GM18951 (cell line): ENCODE measurements around the gene CYP24A1.

ENCODE experiments used
- POLR2A ChIP-seq: IDR thresholded peaks from 4 replicates; pipeline ENCODE4 v1.6.1; 2011; ENCODE audit warnings: mild to moderate bottlenecking; ENCODE audit not compliant: insufficient read length, insufficient read depth; ENCODE audit errors: extremely low read depth
- in situ Hi-C: fragments of 300-500 bp; cut with MboI; formaldehyde crosslinking; loops from one replicate; pipeline ENCODE4 v1.12.0; 2022; ENCODE audit warnings: low sequenced_read_pairs, mixed read lengths, inconsistent platforms; ENCODE audit not compliant: unreplicated experiment

Gene CYP24A1

DNA sequence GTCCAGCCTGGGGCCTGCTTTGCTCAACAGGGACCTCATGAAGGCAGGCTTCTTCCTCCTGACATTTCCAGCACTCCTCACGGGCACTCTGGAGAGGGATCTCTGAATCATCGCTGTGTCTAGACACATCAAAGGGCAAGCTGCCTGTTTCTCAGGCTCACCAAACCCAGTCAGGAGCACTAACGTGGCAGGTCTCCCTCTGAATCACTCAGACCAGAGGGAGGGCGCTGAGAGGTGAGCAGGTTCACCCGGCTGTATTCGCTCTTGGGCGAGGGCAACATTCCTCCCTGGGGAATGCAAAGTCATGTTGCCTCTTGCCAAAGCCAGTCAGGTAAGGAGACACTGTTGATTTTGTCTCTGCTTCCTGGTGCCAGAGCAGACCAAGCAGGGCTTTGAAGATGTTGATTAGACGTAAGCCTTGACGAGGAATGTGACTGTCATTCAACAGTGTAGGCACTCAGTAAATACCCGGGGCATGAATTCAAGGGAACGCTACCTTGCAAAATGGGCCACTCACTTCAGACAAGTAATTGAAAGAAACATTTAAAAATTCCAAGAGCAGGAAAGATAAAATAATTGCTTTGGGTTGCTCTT lies 50.1 kb downstream of the CYP24A1 start:
- in situ Hi-C loops = no loop called here
- no peak for TF ChIP-seq POLR2A

DNA sequence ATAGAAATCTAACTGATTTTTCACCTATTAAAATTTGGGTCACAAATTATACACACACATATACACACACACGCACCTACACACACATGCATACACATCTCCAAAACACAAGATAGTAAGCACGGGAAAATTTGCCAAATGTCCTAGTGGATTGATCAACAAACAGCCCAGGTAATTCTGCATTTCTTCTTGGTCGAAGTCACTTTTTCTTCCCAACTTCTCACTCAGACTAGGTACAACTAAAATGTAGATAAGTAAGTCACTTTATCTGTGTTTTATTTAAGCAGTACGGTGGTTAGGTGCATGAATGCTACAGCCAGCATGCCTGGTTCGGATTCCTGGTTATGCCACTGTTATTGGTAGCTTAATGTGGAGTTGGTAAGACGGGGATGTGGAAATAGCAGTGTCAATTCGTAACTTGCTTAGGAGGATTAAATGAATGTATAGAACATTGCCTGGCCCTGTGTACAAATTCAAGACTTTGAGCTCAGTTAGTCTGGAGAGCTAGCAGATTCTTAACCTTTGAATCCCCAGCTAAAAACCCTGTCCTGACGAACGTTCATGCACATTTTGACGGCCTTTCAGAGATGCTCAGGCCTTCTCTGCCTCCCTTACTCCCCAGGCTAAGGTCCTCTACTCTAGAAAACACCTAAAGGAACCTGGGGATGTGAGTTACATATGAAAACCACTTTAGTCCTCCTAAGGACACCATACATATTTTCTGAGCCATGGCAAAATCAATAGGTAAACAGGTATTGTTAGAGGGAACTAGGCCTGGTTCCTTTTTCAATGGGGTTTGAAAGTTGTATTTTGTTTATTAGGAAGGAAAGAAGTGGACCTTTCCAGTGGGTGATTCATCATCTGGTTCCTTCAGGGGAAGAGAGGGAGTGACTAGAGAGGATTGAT lies 50.9 kb downstream of the CYP24A1 start:
- no peak for TF ChIP-seq POLR2A
- in situ Hi-C loops = no loop called here

DNA sequence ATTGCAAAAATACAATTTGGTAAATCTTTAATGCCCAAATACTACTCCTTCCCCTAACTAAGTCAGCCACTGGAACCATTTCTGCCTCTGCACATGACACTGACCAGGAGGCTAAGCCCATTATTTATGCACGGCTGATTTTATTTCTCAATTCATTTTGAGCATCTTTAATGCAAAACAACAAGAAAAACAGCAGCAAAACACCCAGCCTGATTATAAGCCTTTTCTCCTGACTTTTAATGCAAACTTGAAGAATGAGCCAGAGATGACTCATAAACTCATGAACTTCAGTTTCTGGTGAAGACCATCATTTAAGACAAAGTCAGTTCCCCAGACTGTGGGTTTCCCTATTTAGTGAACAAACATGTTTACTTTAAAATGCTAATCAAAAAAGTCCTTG lies 51.6 kb downstream of the CYP24A1 start:
- no peak for TF ChIP-seq POLR2A
- in situ Hi-C loops = no loop called here

DNA sequence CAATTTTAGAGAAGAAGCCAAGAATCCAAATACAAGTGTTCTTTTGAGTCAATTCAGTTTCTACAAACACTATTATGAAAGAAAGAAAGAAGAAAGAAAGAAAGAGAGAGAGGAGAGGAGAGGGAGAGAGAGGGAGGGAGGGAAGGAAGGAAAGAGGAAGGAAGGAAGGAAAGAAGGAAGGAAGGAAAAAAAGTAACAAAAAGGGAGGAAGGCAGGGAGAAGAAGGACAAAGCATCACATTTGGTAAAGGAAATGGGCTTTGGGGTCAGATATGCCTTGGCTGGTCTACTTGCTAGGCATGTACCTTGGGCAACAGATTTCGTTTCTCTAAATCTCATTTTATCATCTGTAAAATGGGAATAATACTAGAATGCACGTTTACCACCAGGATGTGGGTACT lies 54.0 kb downstream of the CYP24A1 start:
- TF ChIP-seq POLR2A = no peak
- in situ Hi-C loops = no loop called here

DNA sequence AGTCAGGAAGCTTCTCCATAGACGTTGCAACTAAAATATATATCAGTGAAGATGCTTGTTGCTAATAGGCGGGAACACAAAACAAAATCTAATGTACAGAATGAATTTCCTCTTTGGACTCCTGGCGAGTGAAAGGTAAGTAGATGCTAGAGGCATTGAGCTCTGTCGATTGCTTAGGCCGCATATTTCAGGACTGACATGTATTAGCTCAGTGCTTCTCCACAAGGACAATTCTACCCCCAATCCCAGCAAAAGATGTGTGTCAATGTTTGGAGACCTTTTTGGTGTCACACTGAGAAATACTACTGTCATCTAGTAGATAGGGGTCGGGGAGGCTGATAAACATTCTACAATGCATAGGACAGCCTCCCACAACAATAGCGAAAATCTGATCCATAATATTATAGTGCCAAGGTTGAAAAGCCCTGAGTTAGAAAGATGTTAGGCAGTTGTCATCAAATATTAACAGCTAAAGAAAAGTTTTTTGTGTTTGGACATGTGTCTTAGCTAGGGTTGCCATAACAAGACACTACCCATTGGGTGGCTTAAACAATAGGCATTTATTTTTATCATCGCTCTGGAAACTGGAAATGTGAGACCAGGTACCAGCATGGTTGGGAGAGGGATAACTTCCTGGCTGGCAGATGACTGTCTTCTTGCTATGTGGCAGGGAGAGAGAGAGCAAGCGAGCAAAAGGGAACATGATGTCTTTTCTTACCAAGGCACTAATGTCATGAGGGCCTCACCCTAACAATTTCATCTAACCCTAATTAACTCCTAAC lies 55.4 kb downstream of the CYP24A1 start:
- no peak for TF ChIP-seq POLR2A
- in situ Hi-C loops = no loop called here

DNA sequence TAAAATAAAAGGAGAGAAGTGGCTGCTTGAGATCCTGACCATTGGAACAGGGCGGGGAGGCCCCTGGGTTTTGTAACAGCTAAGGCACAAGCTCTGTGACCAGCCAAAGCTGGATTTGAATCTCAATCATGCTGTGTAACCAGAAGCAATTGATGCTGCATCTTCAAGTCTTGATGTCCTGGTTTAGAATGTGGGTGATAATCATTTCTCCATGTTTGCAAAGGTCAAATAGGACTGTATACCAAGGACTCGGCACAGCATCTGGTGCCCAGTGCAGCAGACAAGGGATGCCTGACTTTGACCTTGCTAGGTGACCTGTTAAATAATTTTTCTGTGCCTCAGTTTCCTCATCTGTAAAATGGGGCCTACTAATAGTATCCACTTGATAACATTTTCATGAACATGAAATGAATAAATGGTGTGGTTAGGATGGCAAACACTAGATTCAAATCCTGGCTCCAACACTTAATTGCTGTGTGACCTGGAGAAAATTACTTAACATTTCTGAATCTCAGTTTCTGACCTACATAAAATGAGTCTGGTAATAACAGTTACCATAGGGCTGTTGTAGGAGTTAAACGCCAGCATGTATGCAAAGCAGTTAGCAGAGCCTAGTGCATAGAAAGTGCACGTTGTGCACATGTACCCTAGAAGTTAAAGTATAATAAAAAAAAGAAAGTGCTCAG lies 57.1 kb downstream of the CYP24A1 start:
- in situ Hi-C loops = no loop called here
- no peak for TF ChIP-seq POLR2A

DNA sequence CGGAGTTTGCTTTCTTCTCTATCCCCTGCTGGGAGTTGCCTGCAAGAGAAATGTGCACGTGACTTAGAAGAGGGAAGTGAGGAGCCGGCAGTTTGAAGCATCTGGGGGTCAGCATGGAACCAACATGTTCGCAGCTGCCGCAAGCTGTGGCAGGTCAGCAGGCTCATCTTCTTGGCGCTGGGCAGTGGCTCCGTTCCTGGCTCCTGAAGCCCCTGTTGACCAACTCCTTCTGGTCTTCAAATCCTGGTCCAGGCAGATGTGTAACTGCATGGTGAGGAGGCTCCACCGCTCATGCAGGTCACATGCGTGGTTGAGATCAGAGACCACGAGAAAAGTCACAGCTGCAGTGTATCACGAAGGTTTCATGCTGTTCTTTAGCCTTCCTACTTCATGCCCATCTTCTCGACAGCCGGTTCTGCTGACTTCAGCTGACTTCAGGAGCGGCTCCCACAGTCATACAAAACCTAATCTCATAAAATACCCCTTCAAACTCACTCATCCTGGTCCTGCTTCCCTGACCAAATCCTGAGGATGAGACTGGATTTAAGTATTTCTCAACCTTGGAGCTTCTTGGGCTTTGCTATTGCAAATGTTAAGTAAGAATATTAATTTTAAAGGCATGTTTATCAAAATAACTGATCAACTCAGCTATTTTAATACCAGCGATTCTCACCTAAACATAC lies 58.5 kb downstream of the CYP24A1 start:
- in situ Hi-C loops = no loop called here
- TF ChIP-seq POLR2A = no peak

DNA sequence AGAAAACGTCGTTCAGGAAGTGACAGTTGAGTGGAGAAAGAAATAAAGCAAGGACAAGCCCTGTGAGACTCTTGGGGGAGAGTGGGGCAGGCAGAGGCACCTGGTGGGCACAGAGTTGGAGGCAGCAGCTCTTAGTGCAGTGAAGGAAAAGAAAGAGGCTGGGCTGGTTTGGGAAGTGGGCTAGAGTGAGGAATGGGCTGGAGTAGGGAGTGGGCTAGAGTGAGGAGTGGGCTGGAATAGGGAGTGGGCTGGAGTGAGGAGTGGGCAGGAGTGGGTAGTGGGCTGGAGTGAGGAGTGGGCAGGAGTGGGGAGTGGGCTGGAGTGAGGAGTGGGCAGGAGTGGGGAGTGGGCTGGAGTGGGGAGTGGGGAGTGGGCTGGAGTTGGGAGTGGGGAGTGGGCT lies 59.7 kb downstream of the CYP24A1 start:
- TF ChIP-seq POLR2A = no peak

DNA sequence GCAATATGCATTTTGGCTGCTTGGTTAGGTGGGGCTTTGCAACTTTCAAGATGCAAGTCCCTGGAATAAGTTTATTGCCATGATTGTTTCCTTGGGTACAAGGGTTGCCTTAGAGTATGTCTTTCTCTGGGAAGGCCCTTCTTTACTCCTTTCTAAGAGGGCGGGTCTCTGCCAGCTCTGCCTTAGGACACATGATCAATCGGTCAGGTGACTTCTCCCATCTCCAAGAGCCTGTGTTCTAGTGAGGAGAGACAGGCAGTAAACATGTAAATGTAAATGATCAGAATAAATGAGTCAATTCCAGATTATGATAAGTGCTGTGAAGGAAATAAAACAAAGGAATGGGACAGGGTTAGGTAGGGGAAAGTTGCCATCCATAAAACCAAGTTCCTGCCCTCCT lies 60.2 kb downstream of the CYP24A1 start:
- in situ Hi-C loops = no loop called here
- TF ChIP-seq POLR2A = no peak

More for the DNA sequence above, 59.7 kb downstream of the CYP24A1 start:
- in situ Hi-C loops = no loop called here

DNA sequence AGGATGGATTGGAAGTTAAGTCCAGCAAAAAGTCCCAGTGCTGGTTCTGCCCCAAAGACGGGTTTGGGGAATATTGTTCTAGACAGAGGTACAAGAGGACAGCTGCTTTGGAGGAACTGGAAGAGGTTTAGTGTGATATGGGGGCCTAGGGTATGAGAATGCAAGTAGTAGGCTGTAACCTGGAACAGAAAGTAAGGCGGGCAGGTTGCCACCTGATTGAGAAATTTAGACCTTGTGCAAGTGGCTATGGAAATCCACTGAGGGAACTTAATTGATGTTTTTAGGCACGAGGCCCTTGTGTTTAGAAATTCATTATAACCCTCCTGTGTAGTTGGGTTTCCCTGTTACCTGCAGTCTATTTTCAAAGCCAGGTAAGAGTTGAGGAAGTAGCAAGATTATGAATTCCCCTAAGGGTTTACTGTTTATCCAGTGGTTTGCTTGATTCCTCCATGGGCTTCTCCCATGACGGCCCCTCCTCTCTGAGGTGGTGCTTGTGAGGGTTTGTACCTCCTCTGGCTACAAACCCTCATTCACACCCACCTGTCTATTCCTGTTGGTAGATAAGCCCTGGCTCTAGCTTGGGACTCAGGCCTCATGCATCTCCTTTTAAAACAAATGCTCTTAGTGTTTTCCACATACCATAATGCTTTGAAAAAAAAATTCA lies 61.4 kb downstream of the CYP24A1 start:
- in situ Hi-C loops = no loop called here
- TF ChIP-seq POLR2A = no peak

DNA sequence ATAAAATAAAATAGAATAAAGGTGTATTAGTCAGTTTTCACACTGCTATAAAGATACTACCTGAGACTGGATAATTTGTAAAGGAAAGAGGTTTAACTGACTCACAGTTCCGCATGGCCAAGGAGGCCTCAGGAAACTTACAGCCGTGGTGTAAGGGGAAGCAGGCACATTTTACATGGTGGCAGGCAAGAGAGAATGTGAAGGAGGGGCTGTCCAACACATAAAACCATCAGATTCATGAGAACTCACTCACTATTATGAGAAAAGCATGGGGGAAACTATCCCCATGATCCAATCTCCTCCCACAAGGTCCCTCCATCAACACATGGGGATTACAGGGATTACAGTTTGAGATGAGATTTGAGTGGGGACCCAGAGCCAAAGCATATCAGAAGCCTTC lies 62.3 kb downstream of the CYP24A1 start:
- TF ChIP-seq POLR2A = no peak
- in situ Hi-C loops = no loop called here

DNA sequence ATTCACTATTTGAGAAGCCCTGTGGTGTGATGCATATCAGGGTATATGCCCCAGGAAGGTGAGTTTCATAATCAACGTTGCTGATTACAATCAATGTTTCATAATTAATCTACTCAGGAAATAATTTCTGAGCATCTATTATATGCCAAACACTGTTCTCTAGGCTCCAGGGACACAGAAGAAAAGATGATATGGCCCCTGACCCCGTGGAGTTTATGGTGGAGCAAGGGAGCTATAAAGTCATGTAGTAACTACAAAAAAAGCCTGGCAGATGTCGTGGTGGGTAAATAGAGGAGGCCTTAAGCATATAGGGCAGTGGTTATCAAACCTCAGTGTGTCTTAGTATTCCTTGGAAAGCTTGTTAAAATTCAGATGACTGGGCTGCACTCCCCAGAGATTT lies 63.3 kb downstream of the CYP24A1 start:
- in situ Hi-C loops = no loop called here
- no peak for TF ChIP-seq POLR2A
